Measurements from ENCODE around the gene PTPRD. TPM values are rescaled to one million over a fixed set of nuclear protein-coding genes. Genes with fewer than 3 reads are reported as not detected.

The PTPRD gene
- total and polyA plus RNA-seq, 2 donors (not counting 1 experiment from before 2014, with no cell fraction given): not detected

DNA sequence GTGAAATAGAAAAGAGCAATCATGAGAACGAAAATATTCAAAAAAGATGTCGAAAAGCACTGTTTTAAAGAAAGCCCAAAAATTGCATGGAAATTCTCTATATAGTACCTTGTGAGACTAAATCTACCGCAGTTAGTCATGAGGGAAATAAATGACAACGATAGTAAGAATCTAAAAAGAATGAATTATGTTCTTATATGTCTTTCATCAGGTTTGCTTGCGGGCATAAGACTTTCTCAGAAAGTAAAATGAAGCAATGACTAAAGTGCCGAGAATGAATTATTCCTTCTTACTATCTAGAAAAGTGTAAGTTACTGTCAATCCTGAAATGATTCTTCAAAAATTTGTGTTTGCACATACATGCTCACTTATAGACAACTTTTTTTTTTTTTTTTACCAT lies 26.4 kb downstream of the PTPRD start:
- Histone ChIP-seq H3K9me3 (ENCODE audit: control extremely low read depth in 1 of 3, control insufficient read depth in 2 of 3, insufficient read depth in 1 of 3, low read length in 2 of 3) (no peaks in the 10 kb centered on the region), H3K9ac (ENCODE audit: low read length) (no peak overlapping the region), H3K27ac (ENCODE audit: low read length in 2 of 2) (no peak overlapping the region), H3K4me2 (replicated peaks; ENCODE audit: low read depth, low read length, poor library complexity, severe bottlenecking) (no peak overlapping the region), H3K36me3 (replicated peaks in 1 of 2; ENCODE audit: control extremely low read depth in 1 of 2, control insufficient read depth in 1 of 2, extremely low read depth in 1 of 2, insufficient read depth in 2 of 2, low read length in 1 of 2) (no peaks in the 10 kb centered on the region), H3K27me3 (replicated peaks in 1 of 4; ENCODE audit: control extremely low read depth in 1 of 4, control insufficient read depth in 3 of 4, insufficient read depth in 4 of 4, low read length in 3 of 4) (no peaks in the 10 kb centered on the region), H4K20me1 (ENCODE audit: control insufficient read depth, insufficient read depth, low read length, poor library complexity, severe bottlenecking) (no peaks in the 10 kb centered on the region), H3K4me1 (ENCODE audit: control insufficient read depth in 2 of 2, insufficient read depth in 2 of 2, low read length in 2 of 2) (no peaks in the 10 kb centered on the region), H3K79me2 (ENCODE audit: control insufficient read depth, insufficient read depth, low read length) (no peaks in the 10 kb centered on the region), H2AFZ (ENCODE audit: insufficient read depth, low read depth, low read length, poor library complexity, severe bottlenecking) (no peak overlapping the region), H3K4me3 (ENCODE audit: control extremely low read depth in 1 of 5, extremely low read depth in 1 of 5, insufficient read depth in 1 of 5, low read depth in 2 of 5, low read length in 4 of 5) (no peak overlapping the region)
- ATAC-seq (ENCODE audit: low read depth) (no peak), DNase-seq (no peak)
- no peaks in the 10 kb centered on the region for H3K4me1 Mint-ChIP-seq
- ChIA-PET CTCF (no interaction called here), POLR2A (no interaction called here)
- H3K4me3 Mint-ChIP-seq: no peak overlapping the region
- H3K9me3 Mint-ChIP-seq (ENCODE audit: insufficient read depth): no peaks in the 10 kb centered on the region
- no peaks in the 10 kb centered on the region for H3K27me3 Mint-ChIP-seq
- H3K27ac Mint-ChIP-seq: no peak overlapping the region
- WGBS (ENCODE audit: insufficient coverage): no CpG with 5 or more reads among the region's 6 CpGs
- TF ChIP-seq, protein P1, sequence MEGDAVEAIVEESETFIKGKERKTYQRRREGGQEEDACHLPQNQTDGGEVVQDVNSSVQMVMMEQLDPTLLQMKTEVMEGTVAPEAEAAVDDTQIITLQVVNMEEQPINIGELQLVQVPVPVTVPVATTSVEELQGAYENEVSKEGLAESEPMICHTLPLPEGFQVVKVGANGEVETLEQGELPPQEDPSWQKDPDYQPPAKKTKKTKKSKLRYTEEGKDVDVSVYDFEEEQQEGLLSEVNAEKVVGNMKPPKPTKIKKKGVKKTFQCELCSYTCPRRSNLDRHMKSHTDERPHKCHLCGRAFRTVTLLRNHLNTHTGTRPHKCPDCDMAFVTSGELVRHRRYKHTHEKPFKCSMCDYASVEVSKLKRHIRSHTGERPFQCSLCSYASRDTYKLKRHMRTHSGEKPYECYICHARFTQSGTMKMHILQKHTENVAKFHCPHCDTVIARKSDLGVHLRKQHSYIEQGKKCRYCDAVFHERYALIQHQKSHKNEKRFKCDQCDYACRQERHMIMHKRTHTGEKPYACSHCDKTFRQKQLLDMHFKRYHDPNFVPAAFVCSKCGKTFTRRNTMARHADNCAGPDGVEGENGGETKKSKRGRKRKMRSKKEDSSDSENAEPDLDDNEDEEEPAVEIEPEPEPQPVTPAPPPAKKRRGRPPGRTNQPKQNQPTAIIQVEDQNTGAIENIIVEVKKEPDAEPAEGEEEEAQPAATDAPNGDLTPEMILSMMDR (IDR thresholded peaks at IDR 0.05): no peak
- no peak for TF ChIP-seq EZH2 (IDR thresholded peaks at IDR 0.05; ENCODE audit: borderline replicate concordance, insufficient read depth, low read depth, low read length, poor library complexity, severe bottlenecking)
- intact Hi-C loops (cut with micrococcal nuclease): no loop called here

DNA sequence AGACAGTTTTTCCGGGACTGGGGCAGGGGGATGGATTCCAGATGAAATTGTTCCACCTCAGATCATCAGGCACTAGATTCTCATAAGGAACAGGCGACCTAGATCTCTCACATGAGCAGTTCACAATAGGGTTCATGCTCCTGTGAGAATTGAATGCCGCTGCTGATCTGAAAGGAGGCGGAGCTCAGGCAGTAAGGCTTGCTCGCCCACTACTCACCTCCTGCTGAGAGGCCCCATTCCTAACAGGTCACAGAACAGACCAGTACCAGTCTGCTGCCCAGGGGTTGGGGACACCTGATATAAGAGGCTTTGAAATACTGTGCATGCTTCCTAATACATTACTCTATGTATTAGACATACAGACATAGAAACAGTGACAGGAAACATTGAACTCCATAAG lies 41.1 kb downstream of the PTPRD start:
- H3K9me3 Mint-ChIP-seq (ENCODE audit: insufficient read depth): peaks cover 3% of the 10 kb centered on the region
- DNase-seq (no peak), ATAC-seq (ENCODE audit: low read depth) (no peak)
- no peak for TF ChIP-seq EZH2 (IDR thresholded peaks at IDR 0.05; ENCODE audit: borderline replicate concordance, insufficient read depth, low read depth, low read length, poor library complexity, severe bottlenecking)
- TF ChIP-seq, protein P1 (IDR thresholded peaks at IDR 0.05): no peak
- POLR2A ChIA-PET: no interaction called here
- Histone ChIP-seq H4K20me1 (ENCODE audit: control insufficient read depth, insufficient read depth, low read length, poor library complexity, severe bottlenecking) (no peaks in the 10 kb centered on the region), H3K27ac (ENCODE audit: low read length in 2 of 2) (no peak overlapping the region), H2AFZ (ENCODE audit: insufficient read depth, low read depth, low read length, poor library complexity, severe bottlenecking) (no peak overlapping the region), H3K27me3 (replicated peaks in 1 of 4; ENCODE audit: control extremely low read depth in 1 of 4, control insufficient read depth in 3 of 4, insufficient read depth in 4 of 4, low read length in 3 of 4) (no peaks in the 10 kb centered on the region), H3K4me2 (replicated peaks; ENCODE audit: low read depth, low read length, poor library complexity, severe bottlenecking) (no peak overlapping the region), H3K36me3 (replicated peaks in 1 of 2; ENCODE audit: control extremely low read depth in 1 of 2, control insufficient read depth in 1 of 2, extremely low read depth in 1 of 2, insufficient read depth in 2 of 2, low read length in 1 of 2) (no peaks in the 10 kb centered on the region), H3K79me2 (ENCODE audit: control insufficient read depth, insufficient read depth, low read length) (no peaks in the 10 kb centered on the region), H3K4me3 (ENCODE audit: control extremely low read depth in 1 of 5, extremely low read depth in 1 of 5, insufficient read depth in 1 of 5, low read depth in 2 of 5, low read length in 4 of 5) (no peak overlapping the region), H3K4me1 (ENCODE audit: control insufficient read depth in 2 of 2, insufficient read depth in 2 of 2, low read length in 2 of 2) (no peaks in the 10 kb centered on the region), H3K9ac (ENCODE audit: low read length) (no peak overlapping the region), H3K9me3 (ENCODE audit: control extremely low read depth in 1 of 3, control insufficient read depth in 2 of 3, insufficient read depth in 1 of 3, low read length in 2 of 3) (peaks cover 0 to 2% (median 0%) of the 10 kb centered on the region in 3 donors)
- H3K27me3 Mint-ChIP-seq: no peaks in the 10 kb centered on the region
- CTCF ChIA-PET: no interaction called here
- intact Hi-C loops (cut with micrococcal nuclease): no loop called here
- H3K4me1 Mint-ChIP-seq: no peaks in the 10 kb centered on the region
- no peak overlapping the region for H3K4me3 Mint-ChIP-seq
- H3K27ac Mint-ChIP-seq: no peak overlapping the region
- 93% methylated on average over 3 of the region's 5 CpGs for WGBS (ENCODE audit: insufficient coverage)

Measured in B cell (primary cell).